H1 (cell line): ENCODE data around the gene LRRC74B. TPM values are rescaled to one million over a fixed set of nuclear protein-coding genes. Genes with fewer than 3 reads are reported as not detected.

Experiments used
- CEBPB ChIP-seq: IDR thresholded peaks from 2 replicates; pipeline ENCODE4 v1.6.1; 2012; ENCODE audit warnings: low read depth, low read length
- CREB1 ChIP-seq: IDR thresholded peaks from 2 replicates; pipeline ENCODE4 v1.6.1; 2012; ENCODE audit warnings: inconsistent platforms
- E2F6 ChIP-seq: IDR thresholded peaks from 2 replicates; pipeline ENCODE4 v1.6.1; 2012; ENCODE audit warnings: inconsistent platforms
- EZH2 ChIP-seq: fragments of 200-600 bp; sonication (generic); IDR thresholded peaks from 2 replicates; pipeline ENCODE4 v1.7.1; 2012; ENCODE audit warnings: low read depth, mild to moderate bottlenecking, moderate library complexity, low read length, inconsistent platforms; ENCODE audit not compliant: severe bottlenecking
- HDAC2 ChIP-seq, 2 experiments: fragments of 300-600 bp in 1 of 2; sonication (generic) in 1 of 2; IDR thresholded peaks; 2 replicates each; pipeline ENCODE4 v1.6.1; 2011 to 2012; ENCODE audit warnings: low read depth in 2 of 2, low read length in 2 of 2, mild to moderate bottlenecking in 2 of 2, moderate library complexity in 2 of 2, borderline replicate concordance in 1 of 2, inconsistent platforms in 1 of 2
- POLR2A ChIP-seq, 2 experiments: IDR thresholded peaks; 1 replicate in 1 of 2; 2 replicates in 1 of 2; pipeline ENCODE4 v1.6.1; 2011; ENCODE audit warnings: low read depth in 2 of 2, low read length in 2 of 2, mild to moderate bottlenecking in 2 of 2; ENCODE audit errors: control extremely low read depth in 1 of 2
- POU5F1 ChIP-seq: IDR thresholded peaks from 2 replicates; pipeline ENCODE4 v1.6.1; 2011; ENCODE audit warnings: low read depth, mild to moderate bottlenecking, low read length, moderate library complexity
- SAP30 ChIP-seq: fragments of 300-600 bp; sonication (generic); IDR thresholded peaks from 2 replicates; pipeline ENCODE4 v1.7.1; 2012; ENCODE audit warnings: low read length, moderate library complexity, mild to moderate bottlenecking, inconsistent platforms; ENCODE audit not compliant: insufficient read depth, insufficient replicate concordance
- SIN3A ChIP-seq, 2 experiments: IDR thresholded peaks in 1 of 2; conservative IDR thresholded peaks in 1 of 2; 2 replicates each; pipeline ENCODE4 v1.6.1; 2011 to 2012; ENCODE audit warnings: low read length in 2 of 2, improper control_type of control experiment in 1 of 2, low read depth in 1 of 2, mild to moderate bottlenecking in 1 of 2
- polyA plus RNA-seq, 7 experiments: library from polyadenylated mRNA; depleted of rRNA in 3 of 7; stranded (reverse) in 5 of 7; unstranded in 2 of 7; fragments of >200 nt in 5 of 7; fragments of 200-250 nt in 2 of 7; gene quantifications; 1 replicate in 5 of 7; 2 replicates in 1 of 7; 4 replicates in 1 of 7; pipeline versions ENCODE4 v1.2.1 to v1.2.3, GENCODE V29; 2011 to 2013; ENCODE audit warnings: missing spikeins in 2 of 7, mixed read lengths in 2 of 7
- total RNA-seq: library from RNA; stranded (reverse); fragmentation: NEBNext Ultra II Directional; extraction: Animal tissue kit (Norgen Biotek cat#: 25700); gene quantifications from 2 replicates; pipeline ENCODE4 v1.2.1, GENCODE V29; 2021
- TF ChIP-seq, protein P1 (sequence below): IDR thresholded peaks from 2 replicates; pipeline ENCODE4 v1.6.1; 2012; ENCODE audit warnings: inconsistent platforms

The LRRC74B gene
- total and polyA plus RNA-seq, 2 of the 8 experiments (the other 6 are each of a cell fraction or from before 2014, with no cell fraction given): not detected

GRCh38 chr22:21045585-21046294 lies at the start of gene LRRC74B (continued):
- 0 out of 2 replicates have a peak, but pooled peaks have one; percentile 12 for TF ChIP-seq E2F6
- TF ChIP-seq, protein P1, sequence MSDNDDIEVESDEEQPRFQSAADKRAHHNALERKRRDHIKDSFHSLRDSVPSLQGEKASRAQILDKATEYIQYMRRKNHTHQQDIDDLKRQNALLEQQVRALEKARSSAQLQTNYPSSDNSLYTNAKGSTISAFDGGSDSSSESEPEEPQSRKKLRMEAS: peak; percentile 70
- TF ChIP-seq POLR2A (IDR thresholded peaks at IDR 0.05; ENCODE audit: control extremely low read depth in 1 of 2, low read depth in 2 of 2, low read length in 2 of 2): no peak
- TF ChIP-seq CREB1: peak; percentile 28; the same call in 1 of the 2 replicates
- TF ChIP-seq EZH2: no peak
- TF ChIP-seq SIN3A (conservative IDR thresholded peaks at IDR 0.05 in 1 of 2, IDR thresholded peaks at IDR 0.05 in 1 of 2; ENCODE audit: low read depth in 1 of 2, low read length in 2 of 2): peak; percentile 82 to 98; a peak in 3 of 4 replicates
- no peak for TF ChIP-seq SAP30
- no peak for TF ChIP-seq HDAC2 (IDR thresholded peaks at IDR 0.05; ENCODE audit: borderline replicate concordance in 1 of 2, low read depth in 2 of 2, low read length in 2 of 2)
- no peak for TF ChIP-seq POU5F1
- TF ChIP-seq CEBPB: no peak
- TF ChIP-seq, all 59 proteins: peak for 8
